ENCODE measurements around the gene SPATS2L.

The SPATS2L gene

DNA sequence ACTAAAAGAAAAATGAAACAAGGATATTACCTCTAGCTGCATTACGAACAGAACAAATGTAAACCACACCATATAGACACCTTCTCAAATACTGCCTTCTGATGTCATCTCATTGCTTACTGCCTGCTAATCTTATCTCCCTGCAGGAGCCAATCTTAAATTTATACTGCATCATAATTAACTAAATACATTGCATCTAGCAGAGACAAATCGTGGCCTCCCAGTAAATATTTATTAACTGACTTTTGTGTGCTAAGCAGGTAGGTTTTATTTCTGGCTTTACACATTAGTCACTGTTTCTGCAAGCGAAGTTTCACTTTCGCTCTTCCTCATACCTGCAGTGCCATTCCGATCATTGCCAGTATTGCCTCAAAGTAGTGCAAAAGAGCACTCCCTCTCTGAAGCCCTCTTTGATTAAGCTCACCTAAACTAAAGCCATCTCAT, 67.5 kb downstream of the SPATS2L start:
- H3K9me3 ChIP-seq (ENCODE audit: control insufficient read depth, insufficient read depth, low read length): no peaks in the 10 kb centered on the region
- H3K79me2 ChIP-seq (ENCODE audit: control insufficient read depth, low read length): no peaks in the 10 kb centered on the region
- H4K20me1 ChIP-seq (ENCODE audit: control insufficient read depth, insufficient read depth, low read depth, low read length): no peaks in the 10 kb centered on the region
- H3K27ac ChIP-seq (ENCODE audit: low read depth, low read length): no peak overlapping the region
- no peak overlapping the region for H3K4me3 ChIP-seq (ENCODE audit: low read length)
- no peaks in the 10 kb centered on the region for H3F3A ChIP-seq (ENCODE audit: control insufficient read depth, insufficient read depth)
- peaks cover 13% of the 10 kb centered on the region for H3K27me3 ChIP-seq (ENCODE audit: control insufficient read depth, low read length)
- H3K9me2 ChIP-seq (replicated peaks; ENCODE audit: control insufficient read depth, low read length): no peaks in the 10 kb centered on the region
- no peaks in the 10 kb centered on the region for H3K36me3 ChIP-seq (ENCODE audit: control insufficient read depth, low read length)
- TF ChIP-seq, protein P1, sequence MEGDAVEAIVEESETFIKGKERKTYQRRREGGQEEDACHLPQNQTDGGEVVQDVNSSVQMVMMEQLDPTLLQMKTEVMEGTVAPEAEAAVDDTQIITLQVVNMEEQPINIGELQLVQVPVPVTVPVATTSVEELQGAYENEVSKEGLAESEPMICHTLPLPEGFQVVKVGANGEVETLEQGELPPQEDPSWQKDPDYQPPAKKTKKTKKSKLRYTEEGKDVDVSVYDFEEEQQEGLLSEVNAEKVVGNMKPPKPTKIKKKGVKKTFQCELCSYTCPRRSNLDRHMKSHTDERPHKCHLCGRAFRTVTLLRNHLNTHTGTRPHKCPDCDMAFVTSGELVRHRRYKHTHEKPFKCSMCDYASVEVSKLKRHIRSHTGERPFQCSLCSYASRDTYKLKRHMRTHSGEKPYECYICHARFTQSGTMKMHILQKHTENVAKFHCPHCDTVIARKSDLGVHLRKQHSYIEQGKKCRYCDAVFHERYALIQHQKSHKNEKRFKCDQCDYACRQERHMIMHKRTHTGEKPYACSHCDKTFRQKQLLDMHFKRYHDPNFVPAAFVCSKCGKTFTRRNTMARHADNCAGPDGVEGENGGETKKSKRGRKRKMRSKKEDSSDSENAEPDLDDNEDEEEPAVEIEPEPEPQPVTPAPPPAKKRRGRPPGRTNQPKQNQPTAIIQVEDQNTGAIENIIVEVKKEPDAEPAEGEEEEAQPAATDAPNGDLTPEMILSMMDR (IDR thresholded peaks at IDR 0.05; ENCODE audit: low read depth, low read length, poor library complexity, severe bottlenecking): no peak
- no peaks in the 10 kb centered on the region for H3K4me1 ChIP-seq (ENCODE audit: control insufficient read depth, low read length)
- peak overlapping the region; percentile 32 for H3K4me2 ChIP-seq (ENCODE audit: low read length)

DNA sequence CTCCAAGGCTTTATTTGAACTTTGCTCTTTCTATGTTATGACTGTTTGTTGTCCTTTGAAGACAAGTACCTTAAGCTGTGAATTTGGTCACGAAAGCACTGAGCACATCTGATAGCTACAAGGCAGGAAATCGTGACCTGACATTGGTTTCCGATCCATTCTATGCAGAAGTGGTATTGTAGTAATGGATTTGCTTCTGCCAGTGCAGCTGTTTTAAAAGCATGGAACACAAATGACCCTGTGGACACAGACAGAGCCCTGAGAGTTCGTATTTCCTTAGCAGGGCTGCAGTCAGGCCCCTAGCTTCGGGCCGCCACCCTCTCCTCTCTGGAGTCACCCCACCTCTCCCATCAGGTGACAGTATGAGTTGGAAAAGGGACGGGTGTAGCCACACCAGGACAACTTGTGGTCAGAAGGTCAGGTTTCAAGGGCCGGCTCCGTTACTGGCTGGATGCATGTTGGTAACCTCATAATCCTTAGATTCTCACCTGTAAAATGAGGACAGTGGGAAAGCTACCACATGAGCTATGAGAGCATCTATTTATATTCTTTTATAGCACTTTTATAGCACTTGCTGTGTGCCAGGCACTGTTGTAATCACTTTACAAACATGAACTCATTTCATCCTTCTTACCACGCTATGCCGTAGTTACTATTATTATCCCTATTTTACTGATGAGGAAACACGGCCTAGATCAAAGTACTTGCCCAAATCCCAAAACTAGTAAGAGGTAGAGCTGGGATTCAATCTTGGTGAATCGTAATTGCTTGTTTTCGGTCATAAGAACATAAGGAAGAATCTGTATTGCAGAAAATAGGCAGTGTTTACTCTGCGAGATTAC, 70.2 kb downstream of the SPATS2L start:
- no peaks in the 10 kb centered on the region for H3K9me3 ChIP-seq (ENCODE audit: control insufficient read depth, insufficient read depth, low read length)
- H3F3A ChIP-seq (ENCODE audit: control insufficient read depth, insufficient read depth): no peaks in the 10 kb centered on the region
- TF ChIP-seq EZH2phosphoT487 (IDR thresholded peaks at IDR 0.05; ENCODE audit: borderline replicate concordance, low read length): no peak
- TF ChIP-seq, protein P1 (IDR thresholded peaks at IDR 0.05; ENCODE audit: low read depth, low read length, poor library complexity, severe bottlenecking): no peak
- H3K9me2 ChIP-seq (replicated peaks; ENCODE audit: control insufficient read depth, low read length): no peaks in the 10 kb centered on the region
- no peak overlapping the region for H3K4me3 ChIP-seq (ENCODE audit: low read length)
- no peaks in the 10 kb centered on the region for H3K79me2 ChIP-seq (ENCODE audit: control insufficient read depth, low read length)
- H3K4me1 ChIP-seq (ENCODE audit: control insufficient read depth, low read length): no peaks in the 10 kb centered on the region
- no peak overlapping the region for H3K4me2 ChIP-seq (ENCODE audit: low read length)
- peaks cover 17% of the 10 kb centered on the region for H3K27me3 ChIP-seq (ENCODE audit: control insufficient read depth, low read length)
- no peak overlapping the region for H3K27ac ChIP-seq (ENCODE audit: low read depth, low read length)
- H3K36me3 ChIP-seq (ENCODE audit: control insufficient read depth, low read length): no peaks in the 10 kb centered on the region
- H4K20me1 ChIP-seq (ENCODE audit: control insufficient read depth, insufficient read depth, low read depth, low read length): no peaks in the 10 kb centered on the region

DNA sequence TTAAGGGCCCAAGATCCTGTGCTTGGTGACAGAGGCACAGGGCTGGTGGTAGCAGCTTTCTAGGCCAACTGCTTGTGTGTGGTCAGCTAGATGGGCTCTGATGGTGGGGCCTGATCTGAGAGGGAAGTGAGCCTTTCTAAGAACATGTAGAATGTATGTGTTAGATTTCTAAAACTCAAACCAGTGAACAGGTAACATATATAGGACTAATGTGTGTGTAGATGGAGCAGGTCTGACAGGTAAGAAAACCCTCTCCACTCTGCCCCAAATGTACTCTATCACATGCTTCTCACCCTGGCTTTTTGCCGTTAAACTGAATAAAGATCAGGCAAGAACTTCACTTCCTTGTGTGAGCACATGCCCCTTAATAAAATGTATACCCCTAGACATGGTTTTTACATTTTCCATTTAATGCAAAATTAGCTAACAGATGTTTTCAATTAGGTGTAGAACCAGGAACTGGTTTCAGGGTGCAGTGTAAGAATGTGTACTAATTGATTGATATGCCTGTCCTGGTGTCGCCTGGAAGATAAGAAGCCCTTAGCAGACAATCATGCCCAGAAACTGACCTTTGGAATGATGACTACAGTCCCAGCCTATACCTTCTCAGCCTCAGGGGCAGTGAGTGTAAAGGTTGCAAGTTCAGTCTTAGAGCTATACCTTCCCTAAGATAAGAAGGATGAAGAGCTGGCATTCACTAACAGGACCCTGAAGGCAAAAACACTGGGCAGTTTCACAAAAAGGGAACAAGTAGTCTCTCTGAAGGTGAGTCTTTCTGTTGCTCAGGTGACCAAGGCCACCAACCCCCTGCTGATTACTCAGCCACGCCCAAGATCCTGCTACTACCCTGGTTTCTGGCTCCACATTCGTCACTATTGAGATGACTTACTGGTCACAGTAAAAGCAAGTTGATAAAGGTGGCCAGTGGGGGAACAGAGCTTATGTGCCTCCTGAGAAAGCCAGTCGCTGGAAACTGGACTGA, 71.2 kb downstream of the SPATS2L start:
- Histone ChIP-seq H3K4me3 (ENCODE audit: low read length) (no peak overlapping the region), H3K9me2 (replicated peaks; ENCODE audit: control insufficient read depth, low read length) (no peaks in the 10 kb centered on the region), H3K4me1 (ENCODE audit: control insufficient read depth, low read length) (no peaks in the 10 kb centered on the region), H3F3A (ENCODE audit: control insufficient read depth, insufficient read depth) (no peaks in the 10 kb centered on the region), H3K27ac (ENCODE audit: low read depth, low read length) (no peak overlapping the region), H3K36me3 (ENCODE audit: control insufficient read depth, low read length) (no peaks in the 10 kb centered on the region), H3K27me3 (ENCODE audit: control insufficient read depth, low read length) (peaks cover 17% of the 10 kb centered on the region), H3K9me3 (ENCODE audit: control insufficient read depth, insufficient read depth, low read length) (no peaks in the 10 kb centered on the region), H4K20me1 (ENCODE audit: control insufficient read depth, insufficient read depth, low read depth, low read length) (no peaks in the 10 kb centered on the region), H3K4me2 (ENCODE audit: low read length) (no peak overlapping the region), H3K79me2 (ENCODE audit: control insufficient read depth, low read length) (no peaks in the 10 kb centered on the region)
- no peak for TF ChIP-seq EZH2phosphoT487 (IDR thresholded peaks at IDR 0.05; ENCODE audit: borderline replicate concordance, low read length)
- TF ChIP-seq, protein P1 (IDR thresholded peaks at IDR 0.05; ENCODE audit: low read depth, low read length, poor library complexity, severe bottlenecking): no peak
